SU-DHL-6 (cell line): ENCODE measurements around the gene SHISA7.

Experiments used
- H2AFZ ChIP-seq: fragments of 200-600 bp; sonication (generic); 2 replicates; pipeline ENCODE4 v1.6.1; 2014; ENCODE audit warnings: low read depth, mild to moderate bottlenecking, moderate library complexity, mixed read lengths, antibody characterized with exemption, low read length; ENCODE audit not compliant: severe bottlenecking
- H3F3A ChIP-seq: fragments of 200-600 bp; shearing (Covaris generic); 2 replicates; pipeline ENCODE4 v1.6.0; 2016; ENCODE audit warnings: antibody characterized with exemption, mild to moderate bottlenecking; ENCODE audit not compliant: insufficient read depth
- H3K27ac ChIP-seq: fragments of 200-600 bp; sonication (generic); 2 replicates; pipeline ENCODE4 v1.5.1; 2016; ENCODE audit warnings: low read depth, mild to moderate bottlenecking, low read length, moderate library complexity, mixed read lengths
- H3K27me3 ChIP-seq: fragments of 200-600 bp; sonication (generic), shearing (Covaris generic); 2 replicates; pipeline ENCODE4 v1.6.0; 2014; ENCODE audit warnings: mild to moderate bottlenecking, low read length
- H3K36me3 ChIP-seq: fragments of 200-600 bp; sonication (generic); 2 replicates; pipeline ENCODE4 v1.6.1; 2014; ENCODE audit warnings: mild to moderate bottlenecking, low read length, mixed read lengths
- H3K4me2 ChIP-seq: fragments of 300-600, 200-600 bp; shearing (Covaris generic), sonication (generic); 2 replicates; pipeline ENCODE4 v1.6.0; 2014; ENCODE audit warnings: low read length, low read depth, mild to moderate bottlenecking; ENCODE audit not compliant: poor library complexity, severe bottlenecking
- H3K4me3 ChIP-seq: fragments of 200-600 bp; sonication (generic); 2 replicates; pipeline ENCODE4 v1.5.1; 2014; ENCODE audit warnings: antibody characterized with exemption, low read length, mild to moderate bottlenecking, mixed read lengths; ENCODE audit not compliant: insufficient read depth, poor library complexity, severe bottlenecking
- H3K79me2 ChIP-seq: fragments of 200-600 bp; sonication (generic); 2 replicates; pipeline ENCODE4 v1.6.1; 2014; ENCODE audit warnings: mild to moderate bottlenecking, low read length, moderate library complexity; ENCODE audit not compliant: insufficient read depth
- H3K9ac ChIP-seq: fragments of 200-600 bp; sonication (generic); 2 replicates; pipeline ENCODE4 v1.7.0; 2014; ENCODE audit warnings: mild to moderate bottlenecking, low read length
- H3K9me2 ChIP-seq: fragments of 200-600 bp; sonication (generic); replicated peaks from 2 replicates; pipeline ENCODE4 v1.6.1; 2014; ENCODE audit warnings: low read length; ENCODE audit not compliant: insufficient read depth
- H3K9me3 ChIP-seq: fragments of 200-600 bp; sonication (generic); 2 replicates; pipeline ENCODE4 v1.6.1; 2014; ENCODE audit warnings: low read length, mixed read lengths; ENCODE audit not compliant: insufficient read depth
- H4K20me1 ChIP-seq: fragments of 200-600 bp; sonication (generic); 2 replicates; pipeline ENCODE4 v1.6.1; 2014; ENCODE audit warnings: low read depth, mild to moderate bottlenecking, antibody characterized with exemption, low read length, moderate library complexity, mixed read lengths
- EZH2phosphoT487 ChIP-seq: fragments of 200-600 bp; sonication (generic), shearing (Covaris generic); conservative IDR thresholded peaks from 2 replicates; pipeline ENCODE4 v1.6.1; 2018; ENCODE audit warnings: mild to moderate bottlenecking, antibody characterized with exemption, low read length, moderate library complexity, mixed read lengths
- TF ChIP-seq, protein P1 (sequence below): fragments of 200-600 bp; sonication (generic); IDR thresholded peaks from one replicate; pipeline ENCODE4 v1.5.1; 2017; ENCODE audit warnings: antibody characterized with exemption, mild to moderate bottlenecking, low read length, moderate library complexity; ENCODE audit not compliant: insufficient read depth, poor library complexity, severe bottlenecking

Gene SHISA7

DNA sequence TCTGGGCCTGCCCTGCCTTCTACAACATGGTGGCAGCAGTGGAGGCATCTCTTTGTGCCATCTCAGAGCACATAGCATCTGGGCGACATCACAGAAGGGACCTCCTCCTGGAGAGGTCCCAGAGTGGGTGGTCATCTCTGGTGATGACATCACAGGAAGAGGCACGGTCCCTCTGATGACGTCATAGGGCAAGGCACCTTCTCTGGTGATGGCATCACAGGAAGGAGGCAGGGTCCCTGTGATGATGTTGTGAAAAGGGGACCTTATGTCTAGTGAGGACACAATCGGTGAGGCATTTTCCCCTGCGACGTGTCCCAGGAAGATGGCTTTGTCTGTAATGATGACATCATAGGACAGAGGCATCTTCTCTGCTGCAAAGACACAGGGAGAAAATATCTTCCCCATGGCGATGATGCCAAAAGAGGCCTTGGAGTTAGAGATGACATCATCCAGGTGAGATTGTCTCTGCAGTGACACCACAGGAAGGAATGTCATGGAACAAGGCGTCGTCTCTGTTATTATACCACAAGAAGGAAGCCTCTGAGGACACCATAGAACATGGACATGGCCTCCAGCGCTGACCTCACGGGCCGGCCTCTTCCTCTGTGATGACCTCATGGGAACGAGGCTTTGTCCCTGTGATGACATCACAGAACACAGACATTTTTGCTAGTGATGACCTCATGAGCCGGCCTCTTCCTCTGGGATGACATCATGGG, 10.7 kb downstream of the SHISA7 start:
- TF ChIP-seq EZH2phosphoT487 = no peak
- TF ChIP-seq, protein P1, sequence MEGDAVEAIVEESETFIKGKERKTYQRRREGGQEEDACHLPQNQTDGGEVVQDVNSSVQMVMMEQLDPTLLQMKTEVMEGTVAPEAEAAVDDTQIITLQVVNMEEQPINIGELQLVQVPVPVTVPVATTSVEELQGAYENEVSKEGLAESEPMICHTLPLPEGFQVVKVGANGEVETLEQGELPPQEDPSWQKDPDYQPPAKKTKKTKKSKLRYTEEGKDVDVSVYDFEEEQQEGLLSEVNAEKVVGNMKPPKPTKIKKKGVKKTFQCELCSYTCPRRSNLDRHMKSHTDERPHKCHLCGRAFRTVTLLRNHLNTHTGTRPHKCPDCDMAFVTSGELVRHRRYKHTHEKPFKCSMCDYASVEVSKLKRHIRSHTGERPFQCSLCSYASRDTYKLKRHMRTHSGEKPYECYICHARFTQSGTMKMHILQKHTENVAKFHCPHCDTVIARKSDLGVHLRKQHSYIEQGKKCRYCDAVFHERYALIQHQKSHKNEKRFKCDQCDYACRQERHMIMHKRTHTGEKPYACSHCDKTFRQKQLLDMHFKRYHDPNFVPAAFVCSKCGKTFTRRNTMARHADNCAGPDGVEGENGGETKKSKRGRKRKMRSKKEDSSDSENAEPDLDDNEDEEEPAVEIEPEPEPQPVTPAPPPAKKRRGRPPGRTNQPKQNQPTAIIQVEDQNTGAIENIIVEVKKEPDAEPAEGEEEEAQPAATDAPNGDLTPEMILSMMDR = no peak
- H2AFZ ChIP-seq = no peak overlapping the region
- H3K27me3 ChIP-seq = no peaks in the 10 kb centered on the region
- no peaks in the 10 kb centered on the region for H3F3A ChIP-seq
- no peaks in the 10 kb centered on the region for H3K9me2 ChIP-seq
- H3K4me3 ChIP-seq = no peak overlapping the region
- H3K27ac ChIP-seq = no peak overlapping the region
- H3K9me3 ChIP-seq = no peaks in the 10 kb centered on the region
- no peaks in the 10 kb centered on the region for H3K36me3 ChIP-seq
- H3K9ac ChIP-seq = no peak overlapping the region
- H4K20me1 ChIP-seq = no peaks in the 10 kb centered on the region
- no peak overlapping the region for H3K4me2 ChIP-seq
- H3K79me2 ChIP-seq = no peaks in the 10 kb centered on the region

DNA sequence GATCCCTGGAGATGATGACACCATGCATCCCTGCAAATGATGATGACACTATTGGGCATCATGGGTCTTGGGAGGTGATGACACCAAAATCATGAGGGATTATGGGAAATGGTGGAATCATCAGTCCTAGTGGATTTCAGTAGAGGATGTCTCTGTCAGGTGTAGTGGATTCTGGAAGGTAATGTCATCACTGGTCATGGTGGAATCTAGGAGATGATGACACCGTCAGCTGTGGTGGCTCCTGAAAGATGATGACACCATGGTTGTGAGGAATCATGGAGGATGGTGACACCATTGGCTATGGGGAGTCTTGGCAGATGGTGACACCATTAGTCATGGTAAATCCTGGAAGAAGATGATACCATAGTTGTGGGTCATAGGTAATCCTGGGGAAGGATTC, 11.9 kb downstream of the SHISA7 start:
- Histone ChIP-seq H3K4me3 (no peak overlapping the region), H3K27me3 (no peaks in the 10 kb centered on the region), H3K9ac (no peak overlapping the region), H3K79me2 (no peaks in the 10 kb centered on the region), H3K9me2 (no peaks in the 10 kb centered on the region), H4K20me1 (no peaks in the 10 kb centered on the region), H3K9me3 (no peaks in the 10 kb centered on the region), H3K27ac (no peak overlapping the region), H3K4me2 (no peak overlapping the region), H3F3A (no peaks in the 10 kb centered on the region), H3K36me3 (no peaks in the 10 kb centered on the region), H2AFZ (no peak overlapping the region)
- TF ChIP-seq, protein P1 = no peak
- no peak for TF ChIP-seq EZH2phosphoT487

DNA sequence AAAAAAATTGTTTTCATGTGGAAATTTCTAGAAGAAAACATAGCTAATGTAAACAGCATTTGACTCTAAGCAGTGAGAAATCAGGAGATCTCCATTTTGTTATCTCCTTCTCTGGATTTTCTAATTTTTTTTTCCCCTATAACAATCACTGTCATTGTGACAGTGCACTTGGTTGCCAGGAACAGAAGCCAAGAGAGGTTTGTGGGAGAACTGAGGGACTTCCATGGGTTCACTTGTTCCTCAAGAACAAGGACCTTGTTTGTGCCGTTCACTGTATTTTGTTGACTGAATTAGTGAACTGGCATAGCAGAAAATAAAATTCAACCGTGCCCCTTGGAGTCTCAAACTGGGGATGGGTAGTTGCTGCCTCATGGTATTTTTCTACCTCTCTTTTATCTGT, 17.1 kb downstream of the SHISA7 start:
- H3K9ac ChIP-seq = no peak overlapping the region
- H4K20me1 ChIP-seq = no peaks in the 10 kb centered on the region
- H3K9me3 ChIP-seq = no peaks in the 10 kb centered on the region
- no peak overlapping the region for H2AFZ ChIP-seq
- H3K4me3 ChIP-seq = no peak overlapping the region
- H3K27me3 ChIP-seq = no peaks in the 10 kb centered on the region
- H3K9me2 ChIP-seq = no peaks in the 10 kb centered on the region
- H3F3A ChIP-seq = no peaks in the 10 kb centered on the region
- H3K79me2 ChIP-seq = no peaks in the 10 kb centered on the region
- no peaks in the 10 kb centered on the region for H3K36me3 ChIP-seq
- no peak overlapping the region for H3K27ac ChIP-seq
- H3K4me2 ChIP-seq = no peak overlapping the region
- no peak for TF ChIP-seq EZH2phosphoT487

DNA sequence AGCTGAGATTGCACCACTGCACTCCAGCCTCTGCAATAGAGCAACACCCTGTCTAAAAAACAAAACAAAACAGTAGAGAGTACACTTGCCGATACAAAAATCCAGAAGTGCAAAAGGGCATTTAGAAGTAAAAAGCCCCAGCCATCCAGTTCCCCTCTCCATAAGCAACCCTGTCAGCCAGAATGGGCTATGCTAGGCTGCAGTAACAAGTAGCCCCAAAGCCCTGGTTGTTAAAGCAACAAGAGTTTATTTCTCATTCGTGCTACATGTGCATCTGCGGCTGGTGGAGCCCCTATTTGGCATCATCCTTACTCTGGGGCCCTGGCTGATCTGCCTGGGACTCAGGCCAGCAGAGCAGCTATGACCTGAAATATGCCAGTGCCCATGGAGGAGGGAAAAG, 18.6 kb downstream of the SHISA7 start:
- Histone ChIP-seq H3F3A (no peaks in the 10 kb centered on the region), H3K4me3 (no peak overlapping the region)
- TF ChIP-seq, protein P1 = no peak
- TF ChIP-seq EZH2phosphoT487 = no peak

More for the DNA sequence above, 18.6 kb downstream of the SHISA7 start:
- no peaks in the 10 kb centered on the region for H3K79me2 ChIP-seq
- no peaks in the 10 kb centered on the region for H4K20me1 ChIP-seq
- H3K9me2 ChIP-seq = no peaks in the 10 kb centered on the region
- H3K27ac ChIP-seq = no peak overlapping the region
- 0 out of 2 replicates have a peak, but pooled peaks cover 4% of the 10 kb centered on the region for H3K9me3 ChIP-seq
- no peaks in the 10 kb centered on the region for H3K27me3 ChIP-seq
- H3K36me3 ChIP-seq = no peaks in the 10 kb centered on the region
- H3K4me2 ChIP-seq = no peak overlapping the region
- no peak overlapping the region for H3K9ac ChIP-seq
- H2AFZ ChIP-seq = no peak overlapping the region
